ENCODE results near the gene C9orf43. TPM values are rescaled to one million over a fixed set of nuclear protein-coding genes. Genes with fewer than 3 reads are reported as not detected.

C9orf43 gene
- total RNA-seq, 1 donor from 2014 or later = 0.88 TPM

GRCh38 chr9:113477661-113478060 is 67.1 kb downstream of the C9orf43 start:
- TF ChIP-seq CTCF (IDR thresholded peaks at IDR 0.05; ENCODE audit: insufficient read depth, low read length, poor library complexity, severe bottlenecking) = no peak

GRCh38 chr9:113479174-113479621 is 68.7 kb downstream of the C9orf43 start:
- Histone ChIP-seq H3K4me3 (ENCODE audit: low read depth, low read length) (no peak overlapping the region), H3K27me3 (ENCODE audit: control insufficient read depth, insufficient read depth, low read length) (no peaks in the 10 kb centered on the region), H3K36me3 (ENCODE audit: control insufficient read depth, insufficient read depth, low read length) (no peaks in the 10 kb centered on the region)
- TF ChIP-seq CTCF (IDR thresholded peaks at IDR 0.05; ENCODE audit: insufficient read depth, low read length, poor library complexity, severe bottlenecking) = no peak
- DNase-seq (ENCODE audit: low read depth) = no peak

More at GRCh38 chr9:113477661-113478060, 67.1 kb downstream of the C9orf43 start:
- Histone ChIP-seq H3K27me3 (ENCODE audit: control insufficient read depth, insufficient read depth, low read length) (no peaks in the 10 kb centered on the region), H3K4me3 (ENCODE audit: low read depth, low read length) (no peak overlapping the region), H3K36me3 (ENCODE audit: control insufficient read depth, insufficient read depth, low read length) (no peaks in the 10 kb centered on the region)
- no peak for DNase-seq (ENCODE audit: low read depth)

Other genes with a start within 250 kb of the C9orf43 start
- 17.2 and 17.7 TPM in 2 replicates for gene FKBP15, start 189.5 kb upstream of the C9orf43 start, total RNA-seq
- 19.8 and 20.9 TPM in 2 replicates for gene SLC31A1, start 189.2 kb upstream of the C9orf43 start, total RNA-seq
- 22.1 and 28.5 TPM in 2 replicates for gene CDC26, start 135.2 kb upstream of the C9orf43 start, total RNA-seq
- 30.1 and 34.4 TPM in 2 replicates for gene PRPF4, start 135.1 kb upstream of the C9orf43 start, total RNA-seq
- gene RNF183, start 107.4 kb upstream of the C9orf43 start, total RNA-seq = not detected in 2 replicates
- 2.7 and 3.0 TPM in 2 replicates for gene WDR31, start 70.5 kb upstream of the C9orf43 start, total RNA-seq
- 9.1 and 9.6 TPM in 2 replicates for gene BSPRY, start 61.2 kb upstream of the C9orf43 start, total RNA-seq
- 22.3 and 27.4 TPM in 2 replicates for gene HDHD3, start 33.8 kb upstream of the C9orf43 start, total RNA-seq
- gene ALAD, start 9.5 kb upstream of the C9orf43 start, total RNA-seq = 6.2 and 6.7 TPM in 2 replicates
- gene POLE3, start 72 bp upstream of the C9orf43 start, total RNA-seq = 58.0 and 64.1 TPM in 2 replicates
- gene RGS3, start 53.0 kb downstream of the C9orf43 start, total RNA-seq = 158 and 166 TPM in 2 replicates

All from kidney epithelial cell (primary cell).